ENCODE results near the gene SLC16A3.
"Not testable (repeated sequence)": the region's sequence is repeated elsewhere in the genome, so short reads cannot be mapped to it uniquely, and the experiment has no call there.

DNA sequence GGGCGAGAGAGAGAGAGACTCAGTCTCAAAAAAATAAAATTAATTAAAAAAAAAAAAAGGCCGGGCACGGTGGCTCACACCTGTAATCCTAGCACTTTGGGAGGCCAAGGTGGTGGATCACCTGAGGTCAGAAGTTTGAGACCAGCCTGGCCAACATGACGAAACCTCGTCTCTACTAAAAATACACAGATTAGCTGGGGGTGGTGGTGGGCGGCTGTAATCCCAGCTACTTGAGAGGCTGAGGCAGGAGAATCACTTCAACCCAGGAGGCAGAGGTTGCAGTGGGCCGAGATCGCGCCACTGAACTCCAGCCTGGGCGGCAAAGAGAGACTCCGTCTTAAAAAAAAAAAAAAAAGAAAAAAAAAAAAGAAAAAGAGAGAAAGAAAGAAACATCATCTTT, 18.2 kb upstream of the SLC16A3 start:
- not testable (repeated sequence) for TF ChIP-seq CTCF (conservative IDR thresholded peaks at IDR 0.05; ENCODE audit: low read length); EZH2phosphoT487 (IDR thresholded peaks at IDR 0.05; ENCODE audit: borderline replicate concordance)
